DND-41 (cell line): ENCODE data around the gene WNT7B.

Experiments
- ATAC-seq: fragments of 200-7000 bp; cut with Tn5 transposase; 3 replicates; pipeline ENCODE4 v1.9.1; 2021; ENCODE audit warnings: low read depth; ENCODE audit not compliant: insufficient read depth
- DNase-seq: peaks from one replicate; pipeline ENCODE4 v3.0.0-alpha.2; 2020
- H2AFZ ChIP-seq: 2 replicates; pipeline ENCODE4 v1.6.0; 2012; ENCODE audit warnings: low read depth, low read length
- H3K27ac ChIP-seq: 2 replicates; pipeline ENCODE4 v1.5.1; 2012; ENCODE audit warnings: low read length, inconsistent platforms
- H3K27me3 ChIP-seq: fragments of 200-600 bp; sonication (generic); 2 replicates; pipeline ENCODE4 v1.6.0; 2012; ENCODE audit warnings: low read length, mild to moderate bottlenecking, inconsistent platforms; ENCODE audit not compliant: insufficient read depth, poor library complexity
- H3K36me3 ChIP-seq: 2 replicates; pipeline ENCODE4 v1.5.1; 2012; ENCODE audit warnings: low read length, inconsistent platforms; ENCODE audit not compliant: insufficient read depth
- H3K4me1 ChIP-seq: 2 replicates; pipeline ENCODE4 v1.5.1; 2012; ENCODE audit warnings: mild to moderate bottlenecking, low read length; ENCODE audit not compliant: insufficient read depth
- H3K4me2 ChIP-seq: 2 replicates; pipeline ENCODE4 v1.6.0; 2012; ENCODE audit warnings: mild to moderate bottlenecking, moderate library complexity, low read length, inconsistent platforms; ENCODE audit not compliant: insufficient read depth
- H3K4me3 ChIP-seq, 2 experiments: fragments of 200-600 bp in 1 of 2; shearing (Covaris generic) in 1 of 2; 2 replicates each; pipeline ENCODE4 v1.5.1; 2012 to 2016; ENCODE audit warnings: inconsistent platforms in 2 of 2, low read length in 2 of 2, mild to moderate bottlenecking in 2 of 2, low read depth in 1 of 2, moderate library complexity in 1 of 2
- H3K79me2 ChIP-seq: 2 replicates; pipeline ENCODE4 v1.6.0; 2012; ENCODE audit warnings: low read length, inconsistent platforms; ENCODE audit not compliant: insufficient read depth
- H3K9ac ChIP-seq: 2 replicates; pipeline ENCODE4 v1.6.0; 2012; ENCODE audit warnings: low read depth, mild to moderate bottlenecking, inconsistent platforms, low read length, moderate library complexity
- H3K9me3 ChIP-seq: 2 replicates; pipeline ENCODE4 v1.5.1; 2012; ENCODE audit warnings: low read length, moderate library complexity, mild to moderate bottlenecking, inconsistent platforms; ENCODE audit not compliant: insufficient read depth, severe bottlenecking
- H4K20me1 ChIP-seq: 2 replicates; pipeline ENCODE4 v1.6.0; 2012; ENCODE audit warnings: low read length; ENCODE audit not compliant: insufficient read depth
- EZH2 ChIP-seq: IDR thresholded peaks from 3 replicates; pipeline ENCODE4 v1.6.1; 2012; ENCODE audit warnings: borderline replicate concordance, low read depth, mild to moderate bottlenecking, moderate library complexity, low read length, inconsistent platforms; ENCODE audit not compliant: severe bottlenecking
- TF ChIP-seq, protein P1 (sequence below): IDR thresholded peaks from 2 replicates; pipeline ENCODE4 v1.5.1; 2012; ENCODE audit warnings: borderline replicate concordance, low read length, moderate library complexity, mild to moderate bottlenecking; ENCODE audit not compliant: poor library complexity, severe bottlenecking; ENCODE audit errors: extremely low read depth

The WNT7B gene

DNA sequence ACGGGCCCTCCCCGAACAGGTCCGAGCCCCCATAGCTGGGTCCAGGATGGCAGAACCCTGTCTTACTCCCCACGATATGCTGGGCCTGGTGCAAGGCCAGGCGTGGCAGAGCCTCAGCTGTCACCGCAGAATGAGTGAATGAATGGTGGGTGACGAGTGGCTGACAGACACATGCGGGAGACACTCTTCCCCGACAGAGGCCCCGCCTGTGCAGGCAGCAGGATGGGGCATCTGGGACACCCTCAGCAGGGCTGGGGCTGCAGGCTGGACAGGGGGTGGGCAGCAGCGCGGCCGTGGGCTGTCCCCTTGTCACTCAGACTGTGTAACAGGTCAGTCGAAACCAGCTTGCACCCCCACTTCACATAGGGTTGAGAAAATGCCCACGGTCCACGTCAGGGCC, 18.0 kb downstream of the WNT7B start:
- Histone ChIP-seq H3K4me1 (no peaks in the 10 kb centered on the region), H3K27me3 (peaks cover 14% of the 10 kb centered on the region)

DNA sequence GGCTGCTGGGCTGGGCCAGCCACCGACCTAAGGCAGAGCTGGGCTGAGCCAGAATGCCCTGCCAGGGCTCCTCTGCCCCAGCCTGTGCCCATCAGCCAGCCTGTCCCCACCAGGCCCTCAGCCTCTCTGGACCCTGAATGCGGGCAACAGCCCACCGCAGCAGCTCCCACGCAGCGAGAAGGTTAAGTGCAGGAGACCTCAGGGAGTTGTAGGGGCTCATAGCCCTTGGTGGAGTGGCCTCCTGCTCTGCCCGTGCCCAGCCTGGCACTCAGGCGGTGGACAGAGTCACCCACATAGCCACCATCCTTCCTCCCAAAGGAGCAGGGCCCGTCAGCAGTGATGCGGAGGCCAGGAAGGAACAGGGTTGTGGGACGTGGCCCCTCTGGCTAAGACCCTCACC, 19.1 kb downstream of the WNT7B start:
- no peak for ATAC-seq
- Histone ChIP-seq H3K36me3 (no peaks in the 10 kb centered on the region), H3K9ac (no peak overlapping the region), H3K4me1 (no peaks in the 10 kb centered on the region), H3K9me3 (no peaks in the 10 kb centered on the region), H3K27ac (no peak overlapping the region), H3K4me2 (no peak overlapping the region), H3K27me3 (peaks cover 19% of the 10 kb centered on the region), H2AFZ (no peak overlapping the region), H3K79me2 (no peaks in the 10 kb centered on the region), H3K4me3 (no peak overlapping the region), H4K20me1 (peaks cover 22% of the 10 kb centered on the region)
- TF ChIP-seq, protein P1, sequence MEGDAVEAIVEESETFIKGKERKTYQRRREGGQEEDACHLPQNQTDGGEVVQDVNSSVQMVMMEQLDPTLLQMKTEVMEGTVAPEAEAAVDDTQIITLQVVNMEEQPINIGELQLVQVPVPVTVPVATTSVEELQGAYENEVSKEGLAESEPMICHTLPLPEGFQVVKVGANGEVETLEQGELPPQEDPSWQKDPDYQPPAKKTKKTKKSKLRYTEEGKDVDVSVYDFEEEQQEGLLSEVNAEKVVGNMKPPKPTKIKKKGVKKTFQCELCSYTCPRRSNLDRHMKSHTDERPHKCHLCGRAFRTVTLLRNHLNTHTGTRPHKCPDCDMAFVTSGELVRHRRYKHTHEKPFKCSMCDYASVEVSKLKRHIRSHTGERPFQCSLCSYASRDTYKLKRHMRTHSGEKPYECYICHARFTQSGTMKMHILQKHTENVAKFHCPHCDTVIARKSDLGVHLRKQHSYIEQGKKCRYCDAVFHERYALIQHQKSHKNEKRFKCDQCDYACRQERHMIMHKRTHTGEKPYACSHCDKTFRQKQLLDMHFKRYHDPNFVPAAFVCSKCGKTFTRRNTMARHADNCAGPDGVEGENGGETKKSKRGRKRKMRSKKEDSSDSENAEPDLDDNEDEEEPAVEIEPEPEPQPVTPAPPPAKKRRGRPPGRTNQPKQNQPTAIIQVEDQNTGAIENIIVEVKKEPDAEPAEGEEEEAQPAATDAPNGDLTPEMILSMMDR = no peak
- TF ChIP-seq EZH2 = no peak
- no peak for DNase-seq

More for the DNA sequence above, 18.0 kb downstream of the WNT7B start:
- Histone ChIP-seq H3K4me2 (no peak overlapping the region), H4K20me1 (peaks cover 18% of the 10 kb centered on the region), H3K36me3 (no peaks in the 10 kb centered on the region), H3K79me2 (no peaks in the 10 kb centered on the region), H2AFZ (no peak overlapping the region), H3K9ac (no peak overlapping the region), H3K4me3 (no peak overlapping the region), H3K27ac (no peak overlapping the region), H3K9me3 (no peaks in the 10 kb centered on the region)
- DNase-seq = no peak
- no peak for ATAC-seq
- TF ChIP-seq, protein P1 = no peak
- TF ChIP-seq EZH2 = no peak

DNA sequence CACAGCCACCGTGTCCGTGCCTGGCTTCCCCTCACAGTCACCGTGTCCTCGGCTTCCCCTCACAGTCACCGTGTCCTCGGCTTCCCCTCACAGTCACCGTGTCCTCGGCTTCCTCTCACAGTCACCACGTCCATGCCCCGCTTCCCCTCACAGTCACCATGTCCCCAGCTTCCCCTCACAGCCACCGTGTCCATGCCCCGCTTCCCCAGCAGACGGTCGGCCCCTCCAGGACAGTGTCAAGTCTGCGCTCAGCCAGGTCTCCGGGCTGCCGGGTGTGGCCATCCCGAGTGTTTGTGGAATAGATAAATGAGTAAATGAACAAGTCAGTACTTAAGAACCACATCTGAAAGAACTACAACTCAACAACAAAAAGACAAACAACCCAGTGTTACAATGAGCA, 23.8 kb downstream of the WNT7B start:
- H3K4me1 ChIP-seq = peaks cover 16% of the 10 kb centered on the region
- ATAC-seq (no peak), DNase-seq (no peak)
- no peak overlapping the region for H3K4me2 ChIP-seq
- no peak overlapping the region for H3K4me3 ChIP-seq
- no peak overlapping the region for H3K9ac ChIP-seq
- H3K79me2 ChIP-seq = no peaks in the 10 kb centered on the region
- no peak overlapping the region for H2AFZ ChIP-seq
- no peaks in the 10 kb centered on the region for H3K9me3 ChIP-seq
- H4K20me1 ChIP-seq = peaks cover 29% of the 10 kb centered on the region
- TF ChIP-seq, protein P1 = no peak
- TF ChIP-seq EZH2 = no peak
- no peak overlapping the region for H3K27ac ChIP-seq
- H3K27me3 ChIP-seq = peaks cover 25% of the 10 kb centered on the region
- H3K36me3 ChIP-seq = no peaks in the 10 kb centered on the region

DNA sequence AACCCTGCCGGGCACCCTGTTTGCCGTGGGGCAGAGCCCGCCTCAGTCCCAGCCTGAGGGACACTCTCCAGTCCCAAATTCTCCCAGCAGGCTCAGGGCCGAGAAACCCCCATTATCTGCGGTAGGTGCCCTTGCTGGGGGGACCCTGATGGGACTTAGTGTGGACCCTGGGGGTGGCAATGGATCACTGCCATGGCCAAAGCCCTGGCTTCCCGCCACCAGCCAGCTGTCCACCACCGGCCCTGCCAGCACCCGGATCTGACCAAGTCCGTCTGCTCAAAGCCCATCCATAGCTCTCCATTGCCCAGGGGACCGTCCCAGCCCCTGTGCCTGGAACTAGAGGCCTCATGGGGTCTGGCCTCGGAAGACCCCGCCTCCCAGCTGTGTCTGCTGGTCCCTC, 24.4 kb downstream of the WNT7B start:
- Histone ChIP-seq H3K36me3 (no peaks in the 10 kb centered on the region), H3K4me1 (peaks cover 22% of the 10 kb centered on the region), H3K4me3 (no peak overlapping the region), H3K9me3 (no peaks in the 10 kb centered on the region), H2AFZ (no peak overlapping the region), H3K27me3 (peaks cover 25% of the 10 kb centered on the region), H3K4me2 (no peak overlapping the region), H3K79me2 (no peaks in the 10 kb centered on the region), H3K9ac (no peak overlapping the region), H4K20me1 (peaks cover 30% of the 10 kb centered on the region), H3K27ac (no peak overlapping the region)
- no peak for TF ChIP-seq EZH2
- TF ChIP-seq, protein P1 = no peak
- DNase-seq (no peak), ATAC-seq (no peak)
